ENCODE results near the gene SELPLG. TPM values are rescaled to one million over a fixed set of nuclear protein-coding genes. Genes with fewer than 3 reads are reported as not detected.
A peak's percentile ranks its signal among the peaks of the same experiment; 100 is the strongest.

SELPLG gene
- total and polyA plus RNA-seq, 2 of the 4 experiments (the other 2 are of a cell fraction), result 3.2 to 10.8 TPM

DNA sequence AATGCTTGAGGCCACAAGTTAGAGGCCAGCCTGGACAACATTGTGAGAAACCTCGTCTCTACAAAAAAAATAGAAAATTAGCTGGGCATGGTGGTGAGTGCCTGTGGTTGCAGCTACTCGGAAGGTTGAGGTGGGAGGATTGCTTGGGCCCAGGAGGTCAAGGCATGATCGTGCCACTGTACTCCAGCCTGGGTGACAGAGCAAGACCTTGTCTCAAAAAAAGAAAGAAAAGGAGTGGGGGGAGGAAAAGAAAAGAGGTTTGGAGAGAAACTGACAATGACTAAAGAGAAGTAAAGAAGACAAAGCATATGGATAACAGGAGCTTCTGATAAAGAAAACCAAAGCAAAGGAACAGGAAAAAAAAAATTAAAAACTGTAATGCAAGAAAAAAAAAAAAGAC is 37.4 kb upstream of the SELPLG start:
- Histone ChIP-seq H3K56ac (ENCODE audit: extremely low read depth, insufficient read depth, low read length) (no peak overlapping the region), H3K9me1 (ENCODE audit: insufficient read depth, low read length) (peaks cover 10% of the 10 kb centered on the region), H2AK9ac (replicated peaks; ENCODE audit: low read depth, low read length, poor library complexity) (no peak overlapping the region), H4K20me1 (ENCODE audit: insufficient read depth, low read length) (peaks cover 81% of the 10 kb centered on the region), H2BK120ac (ENCODE audit: low read depth, low read length) (no peak overlapping the region), H3K18ac (ENCODE audit: low read depth, low read length) (no peak overlapping the region), H2BK5ac (ENCODE audit: low read depth, low read length, poor library complexity, severe bottlenecking) (peak overlapping the region; percentile 12), H3K4me1 (ENCODE audit: control insufficient read depth, insufficient read depth, low read length) (peaks cover 16% of the 10 kb centered on the region), H3K9ac (ENCODE audit: low read depth, low read length) (no peak overlapping the region), H4K8ac (ENCODE audit: low read depth in 2 of 2, low read length in 2 of 2) (peak overlapping the region in 1 of 2 experiments; percentile 46; a peak in 1 of 4 replicates), H2BK20ac (ENCODE audit: low read depth, low read length) (no peak overlapping the region), H3K79me1 (ENCODE audit: low read depth in 1 of 2, low read length in 2 of 2) (peaks cover 0 to 47% of the 10 kb centered on the region in 2 experiments; a peak in 2 of 4 replicates), H3K4me3 (ENCODE audit: insufficient read depth, low read depth, low read length) (no peak overlapping the region), H4K91ac (ENCODE audit: insufficient read depth, low read depth, low read length) (no peak overlapping the region), H3K14ac (replicated peaks; ENCODE audit: low read depth, low read length) (no peak overlapping the region), H2AFZ (replicated peaks; ENCODE audit: low read length, poor library complexity) (no peak overlapping the region), H3K9me3 (ENCODE audit: control insufficient read depth, insufficient read depth, low read length) (no peaks in the 10 kb centered on the region), H3K27ac (ENCODE audit: insufficient read depth, low read length) (peak overlapping the region; percentile 63; the same call in 1 of the 2 replicates), H3K27me3 (ENCODE audit: control insufficient read depth, insufficient read depth, low read length) (no peaks in the 10 kb centered on the region), H3K4me2 (ENCODE audit: low read depth, low read length) (no peak overlapping the region), H3K4ac (ENCODE audit: low read depth, low read length) (no peak overlapping the region), H2BK15ac (ENCODE audit: low read depth, low read length) (no peak overlapping the region), H4K5ac (ENCODE audit: low read depth, low read length) (peak overlapping the region; percentile 2; the same call in 1 of the 2 replicates), H3K36me3 (ENCODE audit: control insufficient read depth, insufficient read depth, low read length) (peaks cover 20% of the 10 kb centered on the region), H3K23ac (ENCODE audit: low read depth, low read length) (no peak overlapping the region), H2AK5ac (ENCODE audit: low read depth, low read length) (no peak overlapping the region)
- WGBS, 2 experiments (ENCODE audit: extremely low coverage in 2 of 2, insufficient read length in 1 of 2), result no CpG with 5 or more reads among the region's 3 CpGs
- TF ChIP-seq RCOR1 (IDR thresholded peaks at IDR 0.05; ENCODE audit: insufficient replicate concordance, low read length) (no peak), CEBPB (IDR thresholded peaks at IDR 0.05; ENCODE audit: low read depth, low read length) (no peak), RAD21 (IDR thresholded peaks at IDR 0.05; ENCODE audit: low read length) (no peak), POLR2A (IDR thresholded peaks at IDR 0.05; ENCODE audit: low read depth, low read length) (no peak), NFE2L2 (IDR thresholded peaks at IDR 0.05; ENCODE audit: low read depth, low read length) (no peak), BHLHE40 (IDR thresholded peaks at IDR 0.05; ENCODE audit: low read depth, low read length) (no peak), FOS (IDR thresholded peaks at IDR 0.05; ENCODE audit: low read depth, low read length) (no peak), CHD1 (IDR thresholded peaks at IDR 0.05; ENCODE audit: low read depth, low read length) (no peak), MXI1 (IDR thresholded peaks at IDR 0.05; ENCODE audit: borderline replicate concordance, low read depth, low read length) (no peak), MAFK (IDR thresholded peaks at IDR 0.05; ENCODE audit: low read depth, low read length) (no peak), SMC3 (IDR thresholded peaks at IDR 0.05; ENCODE audit: low read depth, low read length) (no peak), MAZ (IDR thresholded peaks at IDR 0.05; ENCODE audit: borderline replicate concordance, low read depth, low read length) (no peak), RFX5 (IDR thresholded peaks at IDR 0.05; ENCODE audit: low read depth, low read length) (no peak)
- TF ChIP-seq, protein P1, sequence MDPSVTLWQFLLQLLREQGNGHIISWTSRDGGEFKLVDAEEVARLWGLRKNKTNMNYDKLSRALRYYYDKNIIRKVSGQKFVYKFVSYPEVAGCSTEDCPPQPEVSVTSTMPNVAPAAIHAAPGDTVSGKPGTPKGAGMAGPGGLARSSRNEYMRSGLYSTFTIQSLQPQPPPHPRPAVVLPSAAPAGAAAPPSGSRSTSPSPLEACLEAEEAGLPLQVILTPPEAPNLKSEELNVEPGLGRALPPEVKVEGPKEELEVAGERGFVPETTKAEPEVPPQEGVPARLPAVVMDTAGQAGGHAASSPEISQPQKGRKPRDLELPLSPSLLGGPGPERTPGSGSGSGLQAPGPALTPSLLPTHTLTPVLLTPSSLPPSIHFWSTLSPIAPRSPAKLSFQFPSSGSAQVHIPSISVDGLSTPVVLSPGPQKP (IDR thresholded peaks at IDR 0.05; ENCODE audit: borderline replicate concordance, low read depth, low read length), result no peak
- TF ChIP-seq, protein P2, sequence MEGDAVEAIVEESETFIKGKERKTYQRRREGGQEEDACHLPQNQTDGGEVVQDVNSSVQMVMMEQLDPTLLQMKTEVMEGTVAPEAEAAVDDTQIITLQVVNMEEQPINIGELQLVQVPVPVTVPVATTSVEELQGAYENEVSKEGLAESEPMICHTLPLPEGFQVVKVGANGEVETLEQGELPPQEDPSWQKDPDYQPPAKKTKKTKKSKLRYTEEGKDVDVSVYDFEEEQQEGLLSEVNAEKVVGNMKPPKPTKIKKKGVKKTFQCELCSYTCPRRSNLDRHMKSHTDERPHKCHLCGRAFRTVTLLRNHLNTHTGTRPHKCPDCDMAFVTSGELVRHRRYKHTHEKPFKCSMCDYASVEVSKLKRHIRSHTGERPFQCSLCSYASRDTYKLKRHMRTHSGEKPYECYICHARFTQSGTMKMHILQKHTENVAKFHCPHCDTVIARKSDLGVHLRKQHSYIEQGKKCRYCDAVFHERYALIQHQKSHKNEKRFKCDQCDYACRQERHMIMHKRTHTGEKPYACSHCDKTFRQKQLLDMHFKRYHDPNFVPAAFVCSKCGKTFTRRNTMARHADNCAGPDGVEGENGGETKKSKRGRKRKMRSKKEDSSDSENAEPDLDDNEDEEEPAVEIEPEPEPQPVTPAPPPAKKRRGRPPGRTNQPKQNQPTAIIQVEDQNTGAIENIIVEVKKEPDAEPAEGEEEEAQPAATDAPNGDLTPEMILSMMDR (conservative IDR thresholded peaks at IDR 0.05; ENCODE audit: low read depth, low read length), result no peak
- TF ChIP-seq, protein P3, sequence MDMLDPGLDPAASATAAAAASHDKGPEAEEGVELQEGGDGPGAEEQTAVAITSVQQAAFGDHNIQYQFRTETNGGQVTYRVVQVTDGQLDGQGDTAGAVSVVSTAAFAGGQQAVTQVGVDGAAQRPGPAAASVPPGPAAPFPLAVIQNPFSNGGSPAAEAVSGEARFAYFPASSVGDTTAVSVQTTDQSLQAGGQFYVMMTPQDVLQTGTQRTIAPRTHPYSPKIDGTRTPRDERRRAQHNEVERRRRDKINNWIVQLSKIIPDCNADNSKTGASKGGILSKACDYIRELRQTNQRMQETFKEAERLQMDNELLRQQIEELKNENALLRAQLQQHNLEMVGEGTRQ (IDR thresholded peaks at IDR 0.05; ENCODE audit: low read depth, low read length), result no peak
- in situ Hi-C loops (cut with MboI; ENCODE audit: low sequenced_read_pairs), result no loop called here
- CTCF ChIA-PET, result interaction anchor here (0.7 kb wide), 1 partner anchor 9 kb away, joined by 4 read pairs; no protein-coding TSS in a partner anchor
- intact Hi-C loops (cut with micrococcal nuclease), result no loop called here
- ATAC-seq (ENCODE audit: low read depth) (no peak), DNase-seq (no peak)
- POLR2A ChIA-PET (ENCODE audit: unreplicated experiment), result interaction anchor here (0.6 kb wide), 1 partner anchor 13 kb away, joined by 5 read pairs; no protein-coding TSS in a partner anchor
- no TSS peak for BruUV-seq (replicated peaks)
- dilution Hi-C loops (cut with HindIII; ENCODE audit: low sequenced_read_pairs, unreplicated experiment), result no loop called here

Data from IMR-90 (cell line).